K562 (cell line): ENCODE data around the gene ZNHIT1. TPM values are rescaled to one million over a fixed set of nuclear protein-coding genes. Genes with fewer than 3 reads are reported as not detected.

Experiments used
- ADNP ChIP-seq: fragments of 200-800 bp; sonication (Bioruptor generic); IDR thresholded peaks from 2 replicates; pipeline ENCODE4 v1.6.1; 2016; ENCODE audit warnings: missing genetic modification characterization, missing compliant biosample characterization
- BCLAF1 ChIP-seq, 2 experiments: fragments of 450-650 bp in 1 of 2; IDR thresholded peaks; 2 replicates each; pipeline ENCODE4 v1.6.1; 2011 to 2017; ENCODE audit warnings: low read depth in 2 of 2, antibody characterized with exemption in 1 of 2, borderline replicate concordance in 1 of 2, low read length in 1 of 2, mild to moderate bottlenecking in 1 of 2, mixed read lengths in 1 of 2; ENCODE audit not compliant: control insufficient read depth in 1 of 2
- CBFA2T3 ChIP-seq: fragments of 450-650 bp; IDR thresholded peaks from 2 replicates; pipeline ENCODE4 v1.6.1; 2017
- DIDO1 ChIP-seq: fragments of 450-650 bp; IDR thresholded peaks from 2 replicates; pipeline ENCODE4 v1.6.1; 2016; ENCODE audit warnings: low read depth, missing biosample characterization, missing genetic modification characterization
- HBP1 ChIP-seq: fragments of 450-650 bp; formaldehyde crosslinking; IDR thresholded peaks from 2 replicates; pipeline ENCODE4 v1.4.0; 2022; ENCODE audit warnings: missing genetic modification characterization
- MEF2D ChIP-seq: conservative IDR thresholded peaks from 2 replicates; pipeline ENCODE4 v1.6.1; 2016; ENCODE audit warnings: low read depth, missing genetic modification characterization, missing compliant biosample characterization
- NFATC3 ChIP-seq: fragments of 450-650 bp; IDR thresholded peaks from 2 replicates; pipeline ENCODE4 v1.6.1; 2017; ENCODE audit warnings: mild to moderate bottlenecking
- SPI1 ChIP-seq: IDR thresholded peaks from 2 replicates; pipeline ENCODE4 v1.6.1; 2011; ENCODE audit warnings: low read depth, low read length, control low read depth, borderline replicate concordance
- STAT5A ChIP-seq: IDR thresholded peaks from 2 replicates; pipeline ENCODE4 v1.6.1; 2012; ENCODE audit warnings: low read length, inconsistent platforms, borderline replicate concordance
- ZFP30 ChIP-seq: fragments of 250-450 bp; sonication (Bioruptor Pico); IDR thresholded peaks from 2 replicates; pipeline ENCODE4 v1.8.0; 2022; ENCODE audit warnings: moderate library complexity, mild to moderate bottlenecking, inconsistent platforms, borderline replicate concordance
- ZNF263 ChIP-seq: sonication (generic); formaldehyde crosslinking; IDR thresholded peaks from 2 replicates; pipeline ENCODE4 v1.8.0; 2022; ENCODE audit warnings: mild to moderate bottlenecking, missing genetic modification reagents, borderline replicate concordance
- ZNF586 ChIP-seq: fragments of 450-650 bp; formaldehyde crosslinking; conservative IDR thresholded peaks from 2 replicates; pipeline ENCODE4 v1.4.0; 2020; ENCODE audit warnings: mild to moderate bottlenecking, moderate library complexity
- ZNF696 ChIP-seq: fragments of 250-450 bp; sonication (Bioruptor Pico); conservative IDR thresholded peaks from 2 replicates; pipeline ENCODE4 v1.4.0; 2020; ENCODE audit warnings: mild to moderate bottlenecking, moderate library complexity
- polyA plus RNA-seq, 8 experiments: library from polyadenylated mRNA; depleted of rRNA in 4 of 8; stranded (reverse) in 5 of 8; unstranded in 3 of 8; fragments of >200 nt; fragmentation: Nextera tagmentation in 2 of 8; fragmentation: Illumina TruSeq in 1 of 8; extraction: Ambion mirVana in 2 of 8; extraction: Trizol in 1 of 8; gene quantifications; 2 replicates each; pipeline versions ENCODE4 v1.2.1 to v1.2.3, GENCODE V29; 2011 to 2014; ENCODE audit warnings: inconsistent platforms in 1 of 8, missing spikeins in 1 of 8
- total RNA-seq, 7 experiments: library from RNA; depleted of rRNA in 6 of 7; stranded (reverse); fragments of >200 nt in 6 of 7; fragmentation: Illumina TruSeq in 2 of 7; extraction: Trizol in 2 of 7; gene quantifications; 2 replicates each; pipeline versions ENCODE4 v1.2.1 to v1.2.3, GENCODE V29; 2011 to 2021; ENCODE audit warnings: low replicate concordance in 1 of 7
- TF ChIP-seq, protein P1 (sequence below): fragments of 200-800 bp; sonication (Bioruptor generic); IDR thresholded peaks from 2 replicates; pipeline ENCODE4 v1.6.1; 2016; ENCODE audit warnings: missing genetic modification characterization, missing compliant biosample characterization
- TF ChIP-seq, protein P2 (sequence below): sonication (generic); formaldehyde crosslinking; IDR thresholded peaks from 2 replicates; pipeline ENCODE4 v1.8.0; 2022; ENCODE audit warnings: missing genetic modification reagents, mild to moderate bottlenecking, borderline replicate concordance

ZNHIT1 gene
- total and polyA plus RNA-seq, 9 of the 15 experiments (the other 6 are each of a cell fraction or from before 2014, with no cell fraction given): 6.4 to 162 (median 70.1) TPM

GRCh38 chr7:101217388-101218235 is at the start of gene ZNHIT1, which contains the start of gene PLOD3 (continued):
- TF ChIP-seq, protein P1, sequence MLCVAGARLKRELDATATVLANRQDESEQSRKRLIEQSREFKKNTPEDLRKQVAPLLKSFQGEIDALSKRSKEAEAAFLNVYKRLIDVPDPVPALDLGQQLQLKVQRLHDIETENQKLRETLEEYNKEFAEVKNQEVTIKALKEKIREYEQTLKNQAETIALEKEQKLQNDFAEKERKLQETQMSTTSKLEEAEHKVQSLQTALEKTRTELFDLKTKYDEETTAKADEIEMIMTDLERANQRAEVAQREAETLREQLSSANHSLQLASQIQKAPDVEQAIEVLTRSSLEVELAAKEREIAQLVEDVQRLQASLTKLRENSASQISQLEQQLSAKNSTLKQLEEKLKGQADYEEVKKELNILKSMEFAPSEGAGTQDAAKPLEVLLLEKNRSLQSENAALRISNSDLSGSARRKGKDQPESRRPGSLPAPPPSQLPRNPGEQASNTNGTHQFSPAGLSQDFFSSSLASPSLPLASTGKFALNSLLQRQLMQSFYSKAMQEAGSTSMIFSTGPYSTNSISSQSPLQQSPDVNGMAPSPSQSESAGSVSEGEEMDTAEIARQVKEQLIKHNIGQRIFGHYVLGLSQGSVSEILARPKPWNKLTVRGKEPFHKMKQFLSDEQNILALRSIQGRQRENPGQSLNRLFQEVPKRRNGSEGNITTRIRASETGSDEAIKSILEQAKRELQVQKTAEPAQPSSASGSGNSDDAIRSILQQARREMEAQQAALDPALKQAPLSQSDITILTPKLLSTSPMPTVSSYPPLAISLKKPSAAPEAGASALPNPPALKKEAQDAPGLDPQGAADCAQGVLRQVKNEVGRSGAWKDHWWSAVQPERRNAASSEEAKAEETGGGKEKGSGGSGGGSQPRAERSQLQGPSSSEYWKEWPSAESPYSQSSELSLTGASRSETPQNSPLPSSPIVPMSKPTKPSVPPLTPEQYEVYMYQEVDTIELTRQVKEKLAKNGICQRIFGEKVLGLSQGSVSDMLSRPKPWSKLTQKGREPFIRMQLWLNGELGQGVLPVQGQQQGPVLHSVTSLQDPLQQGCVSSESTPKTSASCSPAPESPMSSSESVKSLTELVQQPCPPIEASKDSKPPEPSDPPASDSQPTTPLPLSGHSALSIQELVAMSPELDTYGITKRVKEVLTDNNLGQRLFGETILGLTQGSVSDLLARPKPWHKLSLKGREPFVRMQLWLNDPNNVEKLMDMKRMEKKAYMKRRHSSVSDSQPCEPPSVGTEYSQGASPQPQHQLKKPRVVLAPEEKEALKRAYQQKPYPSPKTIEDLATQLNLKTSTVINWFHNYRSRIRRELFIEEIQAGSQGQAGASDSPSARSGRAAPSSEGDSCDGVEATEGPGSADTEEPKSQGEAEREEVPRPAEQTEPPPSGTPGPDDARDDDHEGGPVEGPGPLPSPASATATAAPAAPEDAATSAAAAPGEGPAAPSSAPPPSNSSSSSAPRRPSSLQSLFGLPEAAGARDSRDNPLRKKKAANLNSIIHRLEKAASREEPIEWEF (CRISPR knock-in tag): no peak
- TF ChIP-seq ZFP30 (CRISPR knock-in tag) (no peak), ZNF586 (CRISPR knock-in tag) (no peak), ZNF263 (CRISPR knock-in tag) (no peak), SPI1 (peak; percentile 69; the same call in 1 of the 2 replicates), HBP1 (CRISPR knock-in tag) (0 out of 2 replicates have a peak, but pooled peaks have one; percentile 21), CBFA2T3 (peak; percentile 36; the same call in 1 of the 2 replicates), NFATC3 (no peak), MEF2D (tag) (no peak), STAT5A (no peak), DIDO1 (no peak), ZNF696 (no peak), BCLAF1 (IDR thresholded peaks at IDR 0.05; ENCODE audit: borderline replicate concordance in 1 of 2, control insufficient read depth in 1 of 2, low read depth in 2 of 2, low read length in 1 of 2) (no peak), ADNP (tag) (no peak)
- TF ChIP-seq, protein P2, sequence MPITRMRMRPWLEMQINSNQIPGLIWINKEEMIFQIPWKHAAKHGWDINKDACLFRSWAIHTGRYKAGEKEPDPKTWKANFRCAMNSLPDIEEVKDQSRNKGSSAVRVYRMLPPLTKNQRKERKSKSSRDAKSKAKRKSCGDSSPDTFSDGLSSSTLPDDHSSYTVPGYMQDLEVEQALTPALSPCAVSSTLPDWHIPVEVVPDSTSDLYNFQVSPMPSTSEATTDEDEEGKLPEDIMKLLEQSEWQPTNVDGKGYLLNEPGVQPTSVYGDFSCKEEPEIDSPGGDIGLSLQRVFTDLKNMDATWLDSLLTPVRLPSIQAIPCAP: no peak
